ENCODE results near the gene CPT2. TPM values are rescaled to one million over a fixed set of nuclear protein-coding genes. Genes with fewer than 3 reads are reported as not detected.

The CPT2 gene
- total and polyA plus RNA-seq, 9 of the 15 experiments (the other 6 are each of a cell fraction or from before 2014, with no cell fraction given): 7.6 to 25.1 (median 16.8) TPM

DNA sequence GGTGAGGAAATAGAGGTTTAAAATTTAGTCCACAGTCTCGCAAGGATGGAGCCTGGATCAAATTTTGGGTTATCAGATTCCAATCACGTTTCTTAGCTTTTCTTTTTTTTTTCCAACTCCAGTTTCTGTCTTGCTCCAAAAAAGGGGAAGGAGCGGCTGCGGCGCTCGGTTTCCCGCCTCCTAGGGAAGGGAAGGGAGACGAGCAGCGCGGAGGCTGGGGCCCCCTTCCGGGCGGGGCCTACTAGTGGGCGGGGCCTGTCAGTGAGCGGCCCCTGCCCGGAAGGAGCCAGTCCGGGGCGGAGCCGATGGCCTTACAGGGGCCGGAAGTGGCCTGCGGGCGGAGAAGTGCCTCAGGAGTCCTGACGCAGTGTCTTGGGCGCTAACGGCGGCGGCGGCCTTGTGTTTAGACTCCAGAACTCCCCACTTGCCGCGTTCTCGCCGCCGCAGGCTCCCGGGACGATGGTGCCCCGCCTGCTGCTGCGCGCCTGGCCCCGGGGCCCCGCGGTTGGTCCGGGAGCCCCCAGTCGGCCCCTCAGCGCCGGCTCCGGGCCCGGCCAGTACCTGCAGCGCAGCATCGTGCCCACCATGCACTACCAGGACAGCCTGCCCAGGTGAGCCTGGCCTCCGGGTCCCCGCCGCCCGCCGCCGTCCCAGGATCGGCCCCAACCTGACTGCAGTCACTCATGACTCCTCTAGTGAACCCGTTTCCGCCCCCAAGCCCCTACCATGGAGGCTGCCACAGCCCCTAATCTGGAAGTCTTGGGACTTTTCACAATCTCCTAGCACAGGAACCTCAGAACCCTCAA, at the start of gene CPT2 (continued):
- TF ChIP-seq, protein P1, sequence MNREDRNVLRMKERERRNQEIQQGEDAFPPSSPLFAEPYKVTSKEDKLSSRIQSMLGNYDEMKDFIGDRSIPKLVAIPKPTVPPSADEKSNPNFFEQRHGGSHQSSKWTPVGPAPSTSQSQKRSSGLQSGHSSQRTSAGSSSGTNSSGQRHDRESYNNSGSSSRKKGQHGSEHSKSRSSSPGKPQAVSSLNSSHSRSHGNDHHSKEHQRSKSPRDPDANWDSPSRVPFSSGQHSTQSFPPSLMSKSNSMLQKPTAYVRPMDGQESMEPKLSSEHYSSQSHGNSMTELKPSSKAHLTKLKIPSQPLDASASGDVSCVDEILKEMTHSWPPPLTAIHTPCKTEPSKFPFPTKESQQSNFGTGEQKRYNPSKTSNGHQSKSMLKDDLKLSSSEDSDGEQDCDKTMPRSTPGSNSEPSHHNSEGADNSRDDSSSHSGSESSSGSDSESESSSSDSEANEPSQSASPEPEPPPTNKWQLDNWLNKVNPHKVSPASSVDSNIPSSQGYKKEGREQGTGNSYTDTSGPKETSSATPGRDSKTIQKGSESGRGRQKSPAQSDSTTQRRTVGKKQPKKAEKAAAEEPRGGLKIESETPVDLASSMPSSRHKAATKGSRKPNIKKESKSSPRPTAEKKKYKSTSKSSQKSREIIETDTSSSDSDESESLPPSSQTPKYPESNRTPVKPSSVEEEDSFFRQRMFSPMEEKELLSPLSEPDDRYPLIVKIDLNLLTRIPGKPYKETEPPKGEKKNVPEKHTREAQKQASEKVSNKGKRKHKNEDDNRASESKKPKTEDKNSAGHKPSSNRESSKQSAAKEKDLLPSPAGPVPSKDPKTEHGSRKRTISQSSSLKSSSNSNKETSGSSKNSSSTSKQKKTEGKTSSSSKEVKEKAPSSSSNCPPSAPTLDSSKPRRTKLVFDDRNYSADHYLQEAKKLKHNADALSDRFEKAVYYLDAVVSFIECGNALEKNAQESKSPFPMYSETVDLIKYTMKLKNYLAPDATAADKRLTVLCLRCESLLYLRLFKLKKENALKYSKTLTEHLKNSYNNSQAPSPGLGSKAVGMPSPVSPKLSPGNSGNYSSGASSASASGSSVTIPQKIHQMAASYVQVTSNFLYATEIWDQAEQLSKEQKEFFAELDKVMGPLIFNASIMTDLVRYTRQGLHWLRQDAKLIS (CRISPR knock-in tag; IDR thresholded peaks at IDR 0.05): peak; percentile 80; the same call in 1 of the 2 replicates
- TF ChIP-seq ZNF785 (CRISPR knock-in tag; IDR thresholded peaks at IDR 0.05) (no peak), SPI1 (IDR thresholded peaks at IDR 0.05; ENCODE audit: borderline replicate concordance, low read depth, low read length) (peak; percentile 70; the same call in 1 of the 2 replicates), TEAD1 (CRISPR knock-in tag; IDR thresholded peaks at IDR 0.05) (0 out of 4 replicates have a peak, but pooled peaks of 1 of the 2 experiments have one; percentile 18), POLR2G (IDR thresholded peaks at IDR 0.05; ENCODE audit: low read depth, low read length) (peak; percentile 98), ZNF507 (tag; conservative IDR thresholded peaks at IDR 0.05) (no peak)
- TF ChIP-seq, protein P2, sequence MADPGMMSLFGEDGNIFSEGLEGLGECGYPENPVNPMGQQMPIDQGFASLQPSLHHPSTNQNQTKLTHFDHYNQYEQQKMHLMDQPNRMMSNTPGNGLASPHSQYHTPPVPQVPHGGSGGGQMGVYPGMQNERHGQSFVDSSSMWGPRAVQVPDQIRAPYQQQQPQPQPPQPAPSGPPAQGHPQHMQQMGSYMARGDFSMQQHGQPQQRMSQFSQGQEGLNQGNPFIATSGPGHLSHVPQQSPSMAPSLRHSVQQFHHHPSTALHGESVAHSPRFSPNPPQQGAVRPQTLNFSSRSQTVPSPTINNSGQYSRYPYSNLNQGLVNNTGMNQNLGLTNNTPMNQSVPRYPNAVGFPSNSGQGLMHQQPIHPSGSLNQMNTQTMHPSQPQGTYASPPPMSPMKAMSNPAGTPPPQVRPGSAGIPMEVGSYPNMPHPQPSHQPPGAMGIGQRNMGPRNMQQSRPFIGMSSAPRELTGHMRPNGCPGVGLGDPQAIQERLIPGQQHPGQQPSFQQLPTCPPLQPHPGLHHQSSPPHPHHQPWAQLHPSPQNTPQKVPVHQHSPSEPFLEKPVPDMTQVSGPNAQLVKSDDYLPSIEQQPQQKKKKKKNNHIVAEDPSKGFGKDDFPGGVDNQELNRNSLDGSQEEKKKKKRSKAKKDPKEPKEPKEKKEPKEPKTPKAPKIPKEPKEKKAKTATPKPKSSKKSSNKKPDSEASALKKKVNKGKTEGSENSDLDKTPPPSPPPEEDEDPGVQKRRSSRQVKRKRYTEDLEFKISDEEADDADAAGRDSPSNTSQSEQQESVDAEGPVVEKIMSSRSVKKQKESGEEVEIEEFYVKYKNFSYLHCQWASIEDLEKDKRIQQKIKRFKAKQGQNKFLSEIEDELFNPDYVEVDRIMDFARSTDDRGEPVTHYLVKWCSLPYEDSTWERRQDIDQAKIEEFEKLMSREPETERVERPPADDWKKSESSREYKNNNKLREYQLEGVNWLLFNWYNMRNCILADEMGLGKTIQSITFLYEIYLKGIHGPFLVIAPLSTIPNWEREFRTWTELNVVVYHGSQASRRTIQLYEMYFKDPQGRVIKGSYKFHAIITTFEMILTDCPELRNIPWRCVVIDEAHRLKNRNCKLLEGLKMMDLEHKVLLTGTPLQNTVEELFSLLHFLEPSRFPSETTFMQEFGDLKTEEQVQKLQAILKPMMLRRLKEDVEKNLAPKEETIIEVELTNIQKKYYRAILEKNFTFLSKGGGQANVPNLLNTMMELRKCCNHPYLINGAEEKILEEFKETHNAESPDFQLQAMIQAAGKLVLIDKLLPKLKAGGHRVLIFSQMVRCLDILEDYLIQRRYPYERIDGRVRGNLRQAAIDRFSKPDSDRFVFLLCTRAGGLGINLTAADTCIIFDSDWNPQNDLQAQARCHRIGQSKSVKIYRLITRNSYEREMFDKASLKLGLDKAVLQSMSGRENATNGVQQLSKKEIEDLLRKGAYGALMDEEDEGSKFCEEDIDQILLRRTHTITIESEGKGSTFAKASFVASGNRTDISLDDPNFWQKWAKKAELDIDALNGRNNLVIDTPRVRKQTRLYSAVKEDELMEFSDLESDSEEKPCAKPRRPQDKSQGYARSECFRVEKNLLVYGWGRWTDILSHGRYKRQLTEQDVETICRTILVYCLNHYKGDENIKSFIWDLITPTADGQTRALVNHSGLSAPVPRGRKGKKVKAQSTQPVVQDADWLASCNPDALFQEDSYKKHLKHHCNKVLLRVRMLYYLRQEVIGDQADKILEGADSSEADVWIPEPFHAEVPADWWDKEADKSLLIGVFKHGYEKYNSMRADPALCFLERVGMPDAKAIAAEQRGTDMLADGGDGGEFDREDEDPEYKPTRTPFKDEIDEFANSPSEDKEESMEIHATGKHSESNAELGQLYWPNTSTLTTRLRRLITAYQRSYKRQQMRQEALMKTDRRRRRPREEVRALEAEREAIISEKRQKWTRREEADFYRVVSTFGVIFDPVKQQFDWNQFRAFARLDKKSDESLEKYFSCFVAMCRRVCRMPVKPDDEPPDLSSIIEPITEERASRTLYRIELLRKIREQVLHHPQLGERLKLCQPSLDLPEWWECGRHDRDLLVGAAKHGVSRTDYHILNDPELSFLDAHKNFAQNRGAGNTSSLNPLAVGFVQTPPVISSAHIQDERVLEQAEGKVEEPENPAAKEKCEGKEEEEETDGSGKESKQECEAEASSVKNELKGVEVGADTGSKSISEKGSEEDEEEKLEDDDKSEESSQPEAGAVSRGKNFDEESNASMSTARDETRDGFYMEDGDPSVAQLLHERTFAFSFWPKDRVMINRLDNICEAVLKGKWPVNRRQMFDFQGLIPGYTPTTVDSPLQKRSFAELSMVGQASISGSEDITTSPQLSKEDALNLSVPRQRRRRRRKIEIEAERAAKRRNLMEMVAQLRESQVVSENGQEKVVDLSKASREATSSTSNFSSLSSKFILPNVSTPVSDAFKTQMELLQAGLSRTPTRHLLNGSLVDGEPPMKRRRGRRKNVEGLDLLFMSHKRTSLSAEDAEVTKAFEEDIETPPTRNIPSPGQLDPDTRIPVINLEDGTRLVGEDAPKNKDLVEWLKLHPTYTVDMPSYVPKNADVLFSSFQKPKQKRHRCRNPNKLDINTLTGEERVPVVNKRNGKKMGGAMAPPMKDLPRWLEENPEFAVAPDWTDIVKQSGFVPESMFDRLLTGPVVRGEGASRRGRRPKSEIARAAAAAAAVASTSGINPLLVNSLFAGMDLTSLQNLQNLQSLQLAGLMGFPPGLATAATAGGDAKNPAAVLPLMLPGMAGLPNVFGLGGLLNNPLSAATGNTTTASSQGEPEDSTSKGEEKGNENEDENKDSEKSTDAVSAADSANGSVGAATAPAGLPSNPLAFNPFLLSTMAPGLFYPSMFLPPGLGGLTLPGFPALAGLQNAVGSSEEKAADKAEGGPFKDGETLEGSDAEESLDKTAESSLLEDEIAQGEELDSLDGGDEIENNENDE (IDR thresholded peaks at IDR 0.05; ENCODE audit: low read depth, low read length): no peak
- TF ChIP-seq, protein P3, sequence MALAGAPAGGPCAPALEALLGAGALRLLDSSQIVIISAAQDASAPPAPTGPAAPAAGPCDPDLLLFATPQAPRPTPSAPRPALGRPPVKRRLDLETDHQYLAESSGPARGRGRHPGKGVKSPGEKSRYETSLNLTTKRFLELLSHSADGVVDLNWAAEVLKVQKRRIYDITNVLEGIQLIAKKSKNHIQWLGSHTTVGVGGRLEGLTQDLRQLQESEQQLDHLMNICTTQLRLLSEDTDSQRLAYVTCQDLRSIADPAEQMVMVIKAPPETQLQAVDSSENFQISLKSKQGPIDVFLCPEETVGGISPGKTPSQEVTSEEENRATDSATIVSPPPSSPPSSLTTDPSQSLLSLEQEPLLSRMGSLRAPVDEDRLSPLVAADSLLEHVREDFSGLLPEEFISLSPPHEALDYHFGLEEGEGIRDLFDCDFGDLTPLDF (CRISPR knock-in tag; IDR thresholded peaks at IDR 0.05): peak; percentile 58
